ENCODE measurements around the gene CDKN2B-AS1.

CDKN2B-AS1 gene

DNA sequence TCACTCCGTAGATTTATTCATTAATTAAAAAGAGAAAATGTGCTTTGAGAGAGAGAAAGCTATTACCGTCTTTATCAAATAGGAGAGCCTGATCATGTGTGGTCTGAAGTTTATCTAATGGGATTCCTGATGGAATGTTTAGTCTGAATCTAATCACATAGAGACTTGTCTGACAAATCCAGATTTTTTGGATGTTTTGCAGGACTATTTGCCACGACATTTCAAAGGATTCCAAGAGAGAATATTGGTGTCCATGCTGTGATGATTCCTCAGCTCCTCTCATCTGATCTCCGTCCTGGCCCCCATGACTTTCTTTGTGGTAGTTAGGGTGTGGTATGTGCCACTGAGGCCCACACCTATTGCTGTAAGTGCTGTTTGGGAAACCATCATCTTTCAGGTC is 34.6 kb downstream of the CDKN2B-AS1 start:
- no peaks in the 10 kb centered on the region for H3K4me1 ChIP-seq (ENCODE audit: control insufficient read depth in 5 of 5, insufficient read depth in 5 of 5, low read length in 5 of 5)
- H3K27me3 ChIP-seq (ENCODE audit: control insufficient read depth in 5 of 5, insufficient read depth in 4 of 5, low read length in 5 of 5), result no peaks in the 10 kb centered on the region
- no peaks in the 10 kb centered on the region for H3K9me3 ChIP-seq (ENCODE audit: control insufficient read depth in 5 of 5, low read length in 5 of 5)
- H3K9ac ChIP-seq (ENCODE audit: low read length in 5 of 5), result no peak overlapping the region
- H3K27ac ChIP-seq (ENCODE audit: low read depth, low read length), result no peak overlapping the region
- no peak overlapping the region for H3K4me3 ChIP-seq (ENCODE audit: low read depth in 1 of 5, low read length in 5 of 5)
- no peaks in the 10 kb centered on the region for H3K36me3 ChIP-seq (ENCODE audit: control insufficient read depth in 5 of 5, insufficient read depth in 5 of 5, low read length in 5 of 5)

DNA sequence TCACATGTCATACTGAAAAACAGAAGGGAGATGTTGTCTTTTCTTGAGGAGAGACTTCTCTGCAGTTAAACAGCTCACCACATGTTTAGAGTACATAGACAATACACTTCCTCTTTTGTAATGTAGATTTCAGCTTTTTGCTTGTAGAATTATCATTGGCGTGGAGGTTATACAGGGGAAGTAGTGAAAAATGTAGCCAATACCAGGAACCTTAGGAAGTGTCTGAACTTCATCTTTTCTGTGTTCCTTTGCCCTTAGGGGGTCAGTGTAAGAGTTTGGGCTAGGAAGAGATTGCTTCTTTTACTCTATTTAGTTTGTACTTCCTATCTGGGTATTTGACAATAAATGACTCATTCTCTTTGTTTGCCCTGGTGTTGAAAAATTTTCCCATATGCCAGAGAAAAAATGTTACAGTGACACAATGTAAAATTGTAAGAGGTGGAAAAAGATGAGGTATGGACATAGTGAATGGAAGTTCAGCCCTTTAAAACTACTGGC is 35.6 kb downstream of the CDKN2B-AS1 start:
- Histone ChIP-seq H3K4me3 (ENCODE audit: low read depth in 1 of 5, low read length in 5 of 5) (no peak overlapping the region), H3K4me1 (ENCODE audit: control insufficient read depth in 5 of 5, insufficient read depth in 5 of 5, low read length in 5 of 5) (peaks cover 0 to 3% (median 1%) of the 10 kb centered on the region in 5 donors), H3K27ac (ENCODE audit: low read depth, low read length) (no peak overlapping the region), H3K9ac (ENCODE audit: low read length in 5 of 5) (no peak overlapping the region), H3K9me3 (ENCODE audit: control insufficient read depth in 5 of 5, low read length in 5 of 5) (no peaks in the 10 kb centered on the region), H3K27me3 (ENCODE audit: control insufficient read depth in 5 of 5, insufficient read depth in 4 of 5, low read length in 5 of 5) (no peaks in the 10 kb centered on the region), H3K36me3 (ENCODE audit: control insufficient read depth in 5 of 5, insufficient read depth in 5 of 5, low read length in 5 of 5) (no peaks in the 10 kb centered on the region)

DNA sequence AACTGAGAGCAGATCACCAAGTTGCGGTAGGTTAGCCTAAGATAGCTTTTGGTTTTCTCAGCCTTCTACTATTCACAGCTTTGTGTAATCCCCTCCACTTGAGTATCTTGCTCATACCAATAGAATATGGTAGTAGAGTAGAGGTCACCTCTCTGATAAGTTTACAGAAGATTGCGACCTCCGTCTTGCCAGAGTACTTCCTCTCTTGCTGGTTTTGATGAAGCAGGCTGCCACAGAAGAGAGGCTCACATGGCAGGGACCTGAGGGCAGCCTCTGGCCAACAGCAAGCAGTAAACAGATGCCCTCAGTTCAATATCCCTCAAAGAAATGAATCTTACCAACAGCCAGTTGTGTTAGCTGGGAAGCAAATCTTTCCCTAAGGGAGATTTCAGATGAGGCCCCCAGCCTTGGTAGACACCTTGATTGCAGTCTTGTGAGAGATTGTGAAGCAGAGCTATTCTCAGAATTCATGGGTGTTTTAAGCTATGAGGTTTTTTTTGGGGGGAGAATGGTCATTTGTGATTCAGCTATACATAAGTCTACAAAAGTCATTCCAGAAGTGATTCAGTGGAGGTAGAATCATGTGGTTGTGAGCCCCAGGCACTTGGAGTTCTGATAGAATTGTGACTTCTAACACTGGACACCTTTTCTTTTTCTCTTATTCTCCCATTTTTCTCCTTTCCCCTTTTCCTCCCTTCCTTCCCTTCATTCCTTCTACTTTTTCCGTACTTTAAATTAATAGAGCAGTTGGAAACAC is 37.2 kb downstream of the CDKN2B-AS1 start:
- Histone ChIP-seq H3K9me3 (ENCODE audit: control insufficient read depth in 5 of 5, low read length in 5 of 5) (no peaks in the 10 kb centered on the region), H3K27ac (ENCODE audit: low read depth, low read length) (no peak overlapping the region), H3K36me3 (ENCODE audit: control insufficient read depth in 5 of 5, insufficient read depth in 5 of 5, low read length in 5 of 5) (no peaks in the 10 kb centered on the region), H3K4me1 (ENCODE audit: control insufficient read depth in 5 of 5, insufficient read depth in 5 of 5, low read length in 5 of 5) (peaks cover 0 to 18% (median 7%) of the 10 kb centered on the region in 5 donors), H3K27me3 (ENCODE audit: control insufficient read depth in 5 of 5, insufficient read depth in 4 of 5, low read length in 5 of 5) (no peaks in the 10 kb centered on the region), H3K9ac (ENCODE audit: low read length in 5 of 5) (no peak overlapping the region), H3K4me3 (ENCODE audit: low read depth in 1 of 5, low read length in 5 of 5) (no peak overlapping the region)

DNA sequence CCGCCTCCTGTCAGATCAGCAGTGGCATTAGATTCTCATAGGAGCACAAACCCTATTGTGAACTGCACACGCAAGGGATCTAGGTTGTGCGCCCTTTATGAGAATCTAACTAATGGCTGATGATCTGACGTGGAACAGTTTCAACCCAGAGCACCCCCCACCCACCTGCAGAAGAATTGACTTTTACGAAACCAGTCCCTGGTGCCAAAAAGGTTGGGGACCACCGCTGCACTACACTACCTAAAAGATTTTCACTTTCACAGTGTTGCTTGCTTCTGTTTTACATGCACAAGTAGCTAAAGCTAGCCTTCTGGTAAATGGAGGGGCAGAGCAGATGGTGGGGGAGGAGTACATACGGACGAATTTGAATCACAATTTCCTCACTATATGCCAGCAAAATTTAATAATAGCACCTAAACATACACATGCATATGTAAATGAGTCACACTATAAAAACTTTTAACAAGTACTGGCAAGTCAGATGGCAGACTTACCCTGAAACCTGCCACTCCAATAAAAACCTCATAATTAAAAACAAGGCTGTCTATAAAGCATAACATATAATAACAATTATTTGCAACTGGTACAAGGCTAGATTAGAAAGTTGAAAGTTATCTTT is 38.5 kb downstream of the CDKN2B-AS1 start:
- H3K27me3 ChIP-seq (ENCODE audit: control insufficient read depth in 5 of 5, insufficient read depth in 4 of 5, low read length in 5 of 5), result no peaks in the 10 kb centered on the region
- H3K4me1 ChIP-seq (ENCODE audit: control insufficient read depth in 5 of 5, insufficient read depth in 5 of 5, low read length in 5 of 5), result peaks cover 0 to 27% (median 16%) of the 10 kb centered on the region in 5 donors
- no peak overlapping the region for H3K27ac ChIP-seq (ENCODE audit: low read depth, low read length)
- H3K36me3 ChIP-seq (ENCODE audit: control insufficient read depth in 5 of 5, insufficient read depth in 5 of 5, low read length in 5 of 5), result no peaks in the 10 kb centered on the region
- H3K9me3 ChIP-seq (ENCODE audit: control insufficient read depth in 5 of 5, low read length in 5 of 5), result no peaks in the 10 kb centered on the region
- no peak overlapping the region for H3K4me3 ChIP-seq (ENCODE audit: low read depth in 1 of 5, low read length in 5 of 5)
- H3K9ac ChIP-seq (ENCODE audit: low read length in 5 of 5), result no peak overlapping the region

DNA sequence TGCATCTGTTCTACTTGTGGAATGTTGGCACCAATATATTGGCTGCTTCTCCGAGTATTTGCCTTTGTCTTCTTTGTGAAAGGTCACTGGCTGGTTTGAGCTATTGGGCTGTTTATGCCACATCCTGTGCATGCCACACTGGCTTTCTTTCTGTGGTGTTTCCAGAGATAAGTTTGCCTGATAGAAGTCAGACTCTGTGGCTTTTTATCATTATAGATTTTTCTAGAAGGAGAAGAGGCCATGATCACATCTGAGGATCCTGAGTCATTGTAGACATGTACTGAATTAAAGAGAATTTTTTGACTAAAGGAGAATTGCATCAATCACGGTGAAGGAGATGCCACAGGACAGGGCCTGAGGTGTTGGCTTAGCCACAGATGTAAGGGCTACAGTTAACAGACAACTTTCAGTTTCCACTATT is 41.0 kb downstream of the CDKN2B-AS1 start:
- H3K27ac ChIP-seq (ENCODE audit: low read depth, low read length), result peak overlapping the region; percentile 87
- H3K9ac ChIP-seq (ENCODE audit: low read length in 5 of 5), result no peak overlapping the region
- H3K9me3 ChIP-seq (ENCODE audit: control insufficient read depth in 5 of 5, low read length in 5 of 5), result no peaks in the 10 kb centered on the region
- no peaks in the 10 kb centered on the region for H3K36me3 ChIP-seq (ENCODE audit: control insufficient read depth in 5 of 5, insufficient read depth in 5 of 5, low read length in 5 of 5)
- H3K27me3 ChIP-seq (ENCODE audit: control insufficient read depth in 5 of 5, insufficient read depth in 4 of 5, low read length in 5 of 5), result no peaks in the 10 kb centered on the region
- peaks cover 0 to 50% (median 32%) of the 10 kb centered on the region in 5 donors for H3K4me1 ChIP-seq (ENCODE audit: control insufficient read depth in 5 of 5, insufficient read depth in 5 of 5, low read length in 5 of 5)
- H3K4me3 ChIP-seq (ENCODE audit: low read depth in 1 of 5, low read length in 5 of 5), result no peak overlapping the region

DNA sequence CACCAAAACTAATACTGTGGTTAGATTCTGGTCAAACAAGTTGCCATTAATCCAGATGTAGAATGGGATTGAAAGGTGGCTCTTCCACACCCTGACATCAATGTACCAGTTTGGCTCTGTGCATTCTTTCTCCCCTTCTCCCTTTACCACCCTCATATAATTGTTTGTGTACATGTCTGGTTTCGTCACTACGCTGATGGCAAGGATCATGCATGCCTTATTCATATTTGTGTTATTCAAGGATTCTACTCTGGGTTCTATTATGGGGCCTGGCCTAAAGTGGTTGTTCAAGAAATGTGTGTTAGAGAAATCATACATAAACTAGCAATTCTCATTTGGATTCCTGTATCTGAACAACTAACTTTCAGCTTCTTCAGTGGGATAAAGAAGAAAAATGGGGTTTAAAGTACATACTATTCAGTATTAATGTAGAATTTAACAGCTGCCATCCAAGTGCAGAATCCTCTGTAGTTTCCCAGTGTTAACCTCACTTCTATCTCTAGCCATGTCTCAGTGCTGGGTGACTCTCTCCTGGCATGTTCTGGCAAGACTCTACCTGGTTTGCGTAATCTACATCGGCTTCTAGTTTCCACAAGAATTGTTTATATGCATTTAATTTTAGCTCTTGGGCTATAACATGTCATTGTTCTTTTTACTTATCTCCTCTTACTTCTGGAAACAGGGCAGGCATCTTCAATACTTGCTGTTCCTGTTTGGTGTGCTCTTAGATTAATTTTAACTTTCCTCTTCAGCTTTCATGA is 42.5 kb downstream of the CDKN2B-AS1 start:
- no peaks in the 10 kb centered on the region for H3K27me3 ChIP-seq (ENCODE audit: control insufficient read depth in 5 of 5, insufficient read depth in 4 of 5, low read length in 5 of 5)
- peak overlapping the region; percentile 87 for H3K27ac ChIP-seq (ENCODE audit: low read depth, low read length)
- H3K36me3 ChIP-seq (ENCODE audit: control insufficient read depth in 5 of 5, insufficient read depth in 5 of 5, low read length in 5 of 5), result no peaks in the 10 kb centered on the region
- no peak overlapping the region for H3K9ac ChIP-seq (ENCODE audit: low read length in 5 of 5)
- no peaks in the 10 kb centered on the region for H3K9me3 ChIP-seq (ENCODE audit: control insufficient read depth in 5 of 5, low read length in 5 of 5)
- no peak overlapping the region for H3K4me3 ChIP-seq (ENCODE audit: low read depth in 1 of 5, low read length in 5 of 5)
- H3K4me1 ChIP-seq (ENCODE audit: control insufficient read depth in 5 of 5, insufficient read depth in 5 of 5, low read length in 5 of 5), result peaks cover 0 to 64% (median 32%) of the 10 kb centered on the region in 5 donors

DNA sequence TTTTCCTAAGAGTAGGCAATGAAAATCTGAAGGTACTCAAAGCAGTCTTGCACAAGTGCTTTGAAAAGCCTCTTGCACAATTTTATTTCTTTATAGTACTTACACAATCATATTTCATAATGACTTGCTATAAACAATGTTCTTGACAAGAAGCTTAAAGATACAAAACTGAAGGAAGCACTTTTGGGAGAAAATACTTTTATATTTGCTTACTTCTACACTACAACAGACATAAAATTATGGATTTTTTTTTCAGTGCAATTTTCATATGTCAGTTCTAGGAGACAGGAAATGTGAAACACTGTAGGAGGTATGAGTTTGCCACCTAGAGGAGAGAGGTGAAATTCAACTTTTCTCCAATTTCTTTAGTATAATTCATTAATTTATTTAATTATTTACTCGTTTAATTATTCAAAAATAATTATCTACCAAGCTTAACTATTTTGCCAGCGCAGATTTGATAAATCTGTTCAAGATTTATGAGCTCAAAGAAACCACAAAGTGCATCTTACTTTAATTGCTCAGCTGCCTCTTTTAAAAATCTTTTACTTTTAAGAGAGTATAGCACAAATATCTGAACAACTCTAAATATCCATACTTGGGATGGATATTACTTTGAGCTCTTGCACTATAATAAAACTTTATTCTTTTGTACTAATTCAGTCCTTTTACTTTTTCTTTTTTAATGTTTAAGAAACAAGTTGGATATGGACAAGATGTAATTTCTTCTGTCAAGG is 43.5 kb downstream of the CDKN2B-AS1 start:
- no peak overlapping the region for H3K9ac ChIP-seq (ENCODE audit: low read length in 5 of 5)
- no peak overlapping the region for H3K4me3 ChIP-seq (ENCODE audit: low read depth in 1 of 5, low read length in 5 of 5)
- H3K27me3 ChIP-seq (ENCODE audit: control insufficient read depth in 5 of 5, insufficient read depth in 4 of 5, low read length in 5 of 5), result no peaks in the 10 kb centered on the region
- peak overlapping the region; percentile 87 for H3K27ac ChIP-seq (ENCODE audit: low read depth, low read length)
- H3K36me3 ChIP-seq (ENCODE audit: control insufficient read depth in 5 of 5, insufficient read depth in 5 of 5, low read length in 5 of 5), result no peaks in the 10 kb centered on the region
- peaks cover 0 to 64% (median 32%) of the 10 kb centered on the region in 5 donors for H3K4me1 ChIP-seq (ENCODE audit: control insufficient read depth in 5 of 5, insufficient read depth in 5 of 5, low read length in 5 of 5)
- no peaks in the 10 kb centered on the region for H3K9me3 ChIP-seq (ENCODE audit: control insufficient read depth in 5 of 5, low read length in 5 of 5)

DNA sequence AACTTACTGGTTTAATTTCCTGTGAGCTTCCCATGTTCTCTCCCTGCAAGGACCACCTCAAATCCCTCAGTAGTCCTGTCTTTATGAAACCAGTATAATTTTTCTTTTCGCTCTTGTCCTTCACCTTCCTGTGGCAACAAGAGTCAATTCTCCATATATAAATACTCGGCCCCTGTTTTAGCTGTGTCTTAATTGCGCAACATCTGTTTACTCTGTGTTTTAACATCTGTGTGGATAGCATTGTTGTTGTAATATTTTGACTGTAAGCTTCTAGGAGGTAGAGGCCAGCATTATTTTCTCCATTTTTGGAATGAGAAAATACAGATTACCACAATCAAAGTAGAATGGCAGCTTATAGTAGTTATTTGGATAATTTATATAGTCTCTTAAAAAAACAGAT is 44.7 kb downstream of the CDKN2B-AS1 start:
- Histone ChIP-seq H3K4me1 (ENCODE audit: control insufficient read depth in 5 of 5, insufficient read depth in 5 of 5, low read length in 5 of 5) (peaks cover 0 to 64% (median 32%) of the 10 kb centered on the region in 5 donors), H3K9ac (ENCODE audit: low read length in 5 of 5) (no peak overlapping the region), H3K9me3 (ENCODE audit: control insufficient read depth in 5 of 5, low read length in 5 of 5) (no peaks in the 10 kb centered on the region), H3K27ac (ENCODE audit: low read depth, low read length) (peak overlapping the region; percentile 87), H3K4me3 (ENCODE audit: low read depth in 1 of 5, low read length in 5 of 5) (no peak overlapping the region), H3K27me3 (ENCODE audit: control insufficient read depth in 5 of 5, insufficient read depth in 4 of 5, low read length in 5 of 5) (no peaks in the 10 kb centered on the region), H3K36me3 (ENCODE audit: control insufficient read depth in 5 of 5, insufficient read depth in 5 of 5, low read length in 5 of 5) (no peaks in the 10 kb centered on the region)

DNA sequence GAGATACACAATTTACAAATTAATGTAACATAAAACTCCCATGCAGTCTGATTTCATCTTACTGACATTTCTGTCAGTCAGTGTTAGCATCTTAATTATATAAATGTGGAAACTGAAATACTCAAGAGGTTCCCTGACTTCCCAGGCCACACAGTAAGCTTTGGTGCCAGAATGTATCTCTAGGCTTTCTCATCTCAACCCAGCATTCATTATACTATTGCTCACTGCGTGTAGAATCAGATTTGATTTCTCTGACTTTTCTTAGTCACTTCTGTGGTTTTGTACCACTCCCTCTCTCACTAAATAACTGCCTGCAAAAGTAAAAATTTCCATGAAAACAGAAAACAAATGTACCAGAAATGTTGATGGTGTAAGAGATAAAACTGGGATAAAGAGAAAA is 46.2 kb downstream of the CDKN2B-AS1 start:
- Histone ChIP-seq H3K9me3 (ENCODE audit: control insufficient read depth in 5 of 5, low read length in 5 of 5) (no peaks in the 10 kb centered on the region), H3K36me3 (ENCODE audit: control insufficient read depth in 5 of 5, insufficient read depth in 5 of 5, low read length in 5 of 5) (no peaks in the 10 kb centered on the region), H3K27me3 (ENCODE audit: control insufficient read depth in 5 of 5, insufficient read depth in 4 of 5, low read length in 5 of 5) (no peaks in the 10 kb centered on the region), H3K4me3 (ENCODE audit: low read depth in 1 of 5, low read length in 5 of 5) (no peak overlapping the region), H3K4me1 (ENCODE audit: control insufficient read depth in 5 of 5, insufficient read depth in 5 of 5, low read length in 5 of 5) (peaks cover 0 to 60% (median 26%) of the 10 kb centered on the region in 5 donors), H3K27ac (ENCODE audit: low read depth, low read length) (peak overlapping the region; percentile 87), H3K9ac (ENCODE audit: low read length in 5 of 5) (no peak overlapping the region)

Measured in subcutaneous abdominal adipose tissue (tissue), 5 donors.